Keratinocyte (primary cell): ENCODE data around the gene DSG2. TPM values are rescaled to one million over a fixed set of nuclear protein-coding genes. Genes with fewer than 3 reads are reported as not detected.

Source experiments
- DNase-seq: peaks from one replicate; pipeline ENCODE4 v3.0.0-alpha.2; 2011; ENCODE audit warnings: low read depth, missing footprints, low spot score
- FAIRE-seq: peaks from 2 replicates; lab custom pipeline; 2011; peaks lifted over from hg19 to GRCh38; lab: Jason Lieb, UNC
- H2AFZ ChIP-seq: 2 replicates; pipeline ENCODE4 v1.6.0; 2012; ENCODE audit warnings: low read length, control low read depth, inconsistent platforms; ENCODE audit not compliant: control insufficient read depth
- H3K27ac ChIP-seq: 2 replicates; pipeline ENCODE4 v1.5.1; 2011; ENCODE audit warnings: low read length; ENCODE audit not compliant: control insufficient read depth, insufficient read depth
- H3K27me3 ChIP-seq: 3 replicates; pipeline ENCODE4 v1.6.0; 2011; ENCODE audit warnings: low read length; ENCODE audit not compliant: control insufficient read depth, insufficient read depth; ENCODE audit errors: extremely low read depth
- H3K36me3 ChIP-seq, 2 experiments: 2 replicates in 1 of 2; 3 replicates in 1 of 2; pipeline ENCODE4 v1.5.1; 2011; ENCODE audit warnings: low read length in 2 of 2, mild to moderate bottlenecking in 1 of 2; ENCODE audit not compliant: control insufficient read depth in 2 of 2, insufficient read depth in 2 of 2; ENCODE audit errors: extremely low read depth in 1 of 2
- H3K4me1 ChIP-seq: 3 replicates; pipeline ENCODE4 v1.5.1; 2011; ENCODE audit warnings: low read length; ENCODE audit not compliant: control insufficient read depth, insufficient read depth; ENCODE audit errors: extremely low read depth
- H3K4me2 ChIP-seq: 3 replicates; pipeline ENCODE4 v1.6.0; 2011; ENCODE audit warnings: low read depth, low read length; ENCODE audit not compliant: control insufficient read depth, insufficient read depth; ENCODE audit errors: extremely low read depth
- H3K4me3 ChIP-seq, 3 experiments: fragments of 200-600 bp in 1 of 3; sonication (generic) in 1 of 3; 2 replicates in 2 of 3; 3 replicates in 1 of 3; pipeline ENCODE4 v1.5.1; 2011 to 2016; ENCODE audit warnings: low read length in 3 of 3, mild to moderate bottlenecking in 3 of 3, control low read depth in 2 of 3, inconsistent platforms in 1 of 3, low read depth in 1 of 3, mixed read lengths in 1 of 3, mixed run types in 1 of 3, moderate library complexity in 1 of 3; ENCODE audit not compliant: control insufficient read depth in 2 of 3, insufficient read depth in 2 of 3; ENCODE audit errors: extremely low read depth in 1 of 3
- H3K79me2 ChIP-seq: 2 replicates; pipeline ENCODE4 v1.6.0; 2012; ENCODE audit warnings: low read length; ENCODE audit not compliant: control insufficient read depth, insufficient read depth
- H3K9ac ChIP-seq: 3 replicates; pipeline ENCODE4 v1.6.0; 2011; ENCODE audit warnings: low read length; ENCODE audit not compliant: control insufficient read depth, insufficient read depth; ENCODE audit errors: extremely low read depth
- H3K9me1 ChIP-seq: 3 replicates; pipeline ENCODE4 v1.6.0; 2011; ENCODE audit warnings: low read length; ENCODE audit not compliant: control insufficient read depth, insufficient read depth; ENCODE audit errors: extremely low read depth
- H3K9me3 ChIP-seq: 2 replicates; pipeline ENCODE4 v1.5.1; 2012; ENCODE audit warnings: low read depth, low read length; ENCODE audit not compliant: control insufficient read depth
- H4K20me1 ChIP-seq: 3 replicates; pipeline ENCODE4 v1.6.0; 2011; ENCODE audit warnings: low read length; ENCODE audit not compliant: control insufficient read depth, insufficient read depth; ENCODE audit errors: extremely low read depth
- CTCF ChIP-seq, 3 experiments: IDR thresholded peaks in 1 of 3; conservative IDR thresholded peaks in 1 of 3; optimal IDR thresholded peaks in 1 of 3; 2 replicates in 2 of 3; 3 replicates in 1 of 3; pipeline versions ENCODE3 to v1.5.1; 2011; ENCODE audit warnings: low read length in 3 of 3, mild to moderate bottlenecking in 3 of 3, moderate library complexity in 2 of 3, control low read depth in 1 of 3, inconsistent platforms in 1 of 3; ENCODE audit not compliant: insufficient read depth in 2 of 3; ENCODE audit errors: extremely low read depth in 1 of 3
- EZH2 ChIP-seq: IDR thresholded peaks from one replicate; pipeline ENCODE4 v1.6.1; 2012; ENCODE audit warnings: inconsistent platforms, mild to moderate bottlenecking, low read length, moderate library complexity
- dilution Hi-C: fragments of 300-500 bp; cut with MboI; formaldehyde crosslinking; loops from one replicate; pipeline ENCODE4 v1.7.0; 2020; ENCODE audit warnings: low sequenced_read_pairs; ENCODE audit not compliant: extremely low pct_ligation_motif_present
- polyA plus RNA-seq, 5 experiments: library from polyadenylated mRNA; depleted of rRNA in 3 of 5; stranded (reverse) in 3 of 5; stranded (forward) in 1 of 5; unstranded in 1 of 5; fragments of >200 nt; gene quantifications; 1 replicate in 1 of 5; 2 replicates in 3 of 5; 3 replicates in 1 of 5; pipeline versions ENCODE4 v1.2.1 to v1.2.3, GENCODE V29; 2011 to 2012; ENCODE audit warnings: missing spikeins in 2 of 5, low read depth in 1 of 5, low replicate concordance in 1 of 5

DSG2 gene
- polyA plus RNA-seq, 1 donor (not counting 4 experiments of a cell fraction or from before 2014, with no cell fraction given): 140 TPM

DNA sequence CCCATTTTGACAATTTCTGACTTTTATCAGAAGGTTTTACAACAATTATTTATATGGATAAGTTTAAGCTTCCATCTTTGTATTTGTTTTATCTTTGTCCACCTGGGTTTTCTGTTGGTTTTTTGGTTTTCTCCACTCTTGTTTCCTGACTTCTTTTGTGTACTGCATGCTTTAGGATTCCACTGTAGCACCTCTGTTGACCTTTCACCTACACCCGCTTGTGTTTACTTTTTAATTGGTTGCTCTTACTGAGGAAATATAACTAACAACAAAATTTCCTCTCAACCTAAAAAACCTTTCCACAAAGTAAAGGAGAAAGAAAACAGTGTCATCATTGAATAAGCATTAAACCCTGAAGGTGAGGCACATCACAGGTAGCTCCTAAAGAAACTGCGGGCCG lies 53.9 kb downstream of the DSG2 start:
- Histone ChIP-seq H3K9me3 (no peaks in the 10 kb centered on the region), H3K27me3 (no peaks in the 10 kb centered on the region), H3K4me3 (no peak overlapping the region), H3K36me3 (peaks cover 0 to 5% of the 10 kb centered on the region in 2 experiments), H3K9me1 (no peaks in the 10 kb centered on the region), H3K4me2 (no peak overlapping the region), H4K20me1 (no peaks in the 10 kb centered on the region), H2AFZ (no peak overlapping the region), H3K9ac (no peak overlapping the region), H3K79me2 (no peaks in the 10 kb centered on the region), H3K4me1 (peaks cover 3% of the 10 kb centered on the region), H3K27ac (no peak overlapping the region)
- dilution Hi-C loops: no loop called here
- no peak for FAIRE-seq
- TF ChIP-seq EZH2 (no peak), CTCF (optimal IDR thresholded peaks at IDR 0.05 in 1 of 3, IDR thresholded peaks at IDR 0.05 in 1 of 3, conservative IDR thresholded peaks at IDR 0.05 in 1 of 3; ENCODE audit: extremely low read depth in 1 of 3, insufficient read depth in 2 of 3, low read length in 3 of 3) (no peak)
- DNase-seq: no peak

DNA sequence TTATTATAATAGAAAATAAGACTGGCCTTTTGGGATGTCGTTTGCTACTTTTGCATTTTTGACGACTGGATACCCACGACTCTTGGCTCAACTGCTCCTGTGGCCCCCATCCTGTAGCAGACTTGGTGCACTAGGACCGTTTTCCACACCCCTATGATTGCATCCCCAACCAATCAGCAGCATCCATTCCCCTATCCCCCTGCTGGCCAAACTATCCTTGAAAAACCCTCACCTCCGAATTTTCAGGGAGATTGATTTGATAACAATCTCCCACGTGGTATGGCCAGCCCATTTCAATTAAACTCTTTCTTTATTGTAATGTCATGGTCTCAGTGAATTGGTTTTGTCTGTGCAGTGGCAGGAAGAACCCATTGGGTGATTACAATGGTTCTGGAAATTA lies 55.8 kb downstream of the DSG2 start:
- no peaks in the 10 kb centered on the region for H3K9me3 ChIP-seq
- H4K20me1 ChIP-seq: no peaks in the 10 kb centered on the region
- dilution Hi-C loops: no loop called here
- TF ChIP-seq CTCF (optimal IDR thresholded peaks at IDR 0.05 in 1 of 3, IDR thresholded peaks at IDR 0.05 in 1 of 3, conservative IDR thresholded peaks at IDR 0.05 in 1 of 3; ENCODE audit: extremely low read depth in 1 of 3, insufficient read depth in 2 of 3, low read length in 3 of 3) (peak in 2 of 3 experiments; percentile 25 to 27), EZH2 (no peak)
- no peak overlapping the region for H3K4me3 ChIP-seq
- H3K4me1 ChIP-seq: peaks cover 3% of the 10 kb centered on the region
- no peak overlapping the region for H2AFZ ChIP-seq
- peaks cover 0 to 3% of the 10 kb centered on the region in 2 experiments for H3K36me3 ChIP-seq
- H3K9me1 ChIP-seq: no peaks in the 10 kb centered on the region
- H3K9ac ChIP-seq: no peak overlapping the region
- no peaks in the 10 kb centered on the region for H3K27me3 ChIP-seq
- DNase-seq (no peak), FAIRE-seq (no peak)
- H3K79me2 ChIP-seq: no peaks in the 10 kb centered on the region
- no peak overlapping the region for H3K4me2 ChIP-seq
- H3K27ac ChIP-seq: no peak overlapping the region
